Vagina (tissue), 2 donors: ENCODE measurements around the gene DENND1A.

ENCODE experiments used
- POLR2AphosphoS5 ChIP-seq, 2 donors: sonication (generic); formaldehyde crosslinking; IDR thresholded peaks; one replicate each; pipeline ENCODE4 v1.9.0; 2017; ENCODE audit warnings: antibody characterized with exemption in 2 of 2, mild to moderate bottlenecking in 2 of 2, low read depth in 1 of 2; ENCODE audit not compliant: insufficient read depth in 1 of 2
- TF ChIP-seq, protein P1 (sequence below), 3 experiments: fragments of 450-650 bp in 2 of 3; fragments of 200-600 bp in 1 of 3; sonication (generic) in 1 of 3; IDR thresholded peaks; one replicate each; pipeline ENCODE4 v1.5.1; 2017 to 2019; ENCODE audit warnings: antibody characterized with exemption in 3 of 3, mild to moderate bottlenecking in 2 of 3, moderate library complexity in 2 of 3

DNA sequence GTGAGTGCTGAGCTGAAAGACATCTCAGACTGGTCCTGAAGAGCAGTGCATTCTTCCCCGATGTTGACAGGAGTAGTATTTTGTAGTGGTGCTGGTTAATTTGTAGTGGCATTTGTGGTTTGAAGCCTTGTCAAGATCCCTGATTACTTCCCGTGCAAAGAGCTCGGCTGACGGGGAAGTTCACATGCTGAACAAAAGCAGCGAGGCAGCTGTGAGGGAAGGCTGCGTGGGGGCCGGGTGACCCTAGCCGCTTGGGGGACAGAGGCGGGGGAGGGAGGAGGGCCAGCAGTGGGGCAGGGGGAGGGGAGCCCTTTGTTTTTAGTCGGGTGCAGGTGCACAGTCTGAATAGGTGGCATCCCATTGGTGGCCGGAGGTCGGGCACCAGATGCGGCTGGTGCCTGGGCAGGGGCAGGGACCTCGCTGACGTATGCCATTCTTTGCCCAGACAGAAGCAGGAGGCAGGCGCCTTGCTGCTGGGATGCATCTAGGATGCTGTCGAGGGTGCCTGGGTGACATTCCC lies 509.3 kb downstream of the DENND1A start:
- TF ChIP-seq, protein P1, sequence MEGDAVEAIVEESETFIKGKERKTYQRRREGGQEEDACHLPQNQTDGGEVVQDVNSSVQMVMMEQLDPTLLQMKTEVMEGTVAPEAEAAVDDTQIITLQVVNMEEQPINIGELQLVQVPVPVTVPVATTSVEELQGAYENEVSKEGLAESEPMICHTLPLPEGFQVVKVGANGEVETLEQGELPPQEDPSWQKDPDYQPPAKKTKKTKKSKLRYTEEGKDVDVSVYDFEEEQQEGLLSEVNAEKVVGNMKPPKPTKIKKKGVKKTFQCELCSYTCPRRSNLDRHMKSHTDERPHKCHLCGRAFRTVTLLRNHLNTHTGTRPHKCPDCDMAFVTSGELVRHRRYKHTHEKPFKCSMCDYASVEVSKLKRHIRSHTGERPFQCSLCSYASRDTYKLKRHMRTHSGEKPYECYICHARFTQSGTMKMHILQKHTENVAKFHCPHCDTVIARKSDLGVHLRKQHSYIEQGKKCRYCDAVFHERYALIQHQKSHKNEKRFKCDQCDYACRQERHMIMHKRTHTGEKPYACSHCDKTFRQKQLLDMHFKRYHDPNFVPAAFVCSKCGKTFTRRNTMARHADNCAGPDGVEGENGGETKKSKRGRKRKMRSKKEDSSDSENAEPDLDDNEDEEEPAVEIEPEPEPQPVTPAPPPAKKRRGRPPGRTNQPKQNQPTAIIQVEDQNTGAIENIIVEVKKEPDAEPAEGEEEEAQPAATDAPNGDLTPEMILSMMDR (IDR thresholded peaks at IDR 0.05), result no peak
- TF ChIP-seq POLR2AphosphoS5 (IDR thresholded peaks at IDR 0.05; ENCODE audit: insufficient read depth in 1 of 2, low read depth in 1 of 2), result no peak
